ENCODE measurements around the gene STOM.

DNA sequence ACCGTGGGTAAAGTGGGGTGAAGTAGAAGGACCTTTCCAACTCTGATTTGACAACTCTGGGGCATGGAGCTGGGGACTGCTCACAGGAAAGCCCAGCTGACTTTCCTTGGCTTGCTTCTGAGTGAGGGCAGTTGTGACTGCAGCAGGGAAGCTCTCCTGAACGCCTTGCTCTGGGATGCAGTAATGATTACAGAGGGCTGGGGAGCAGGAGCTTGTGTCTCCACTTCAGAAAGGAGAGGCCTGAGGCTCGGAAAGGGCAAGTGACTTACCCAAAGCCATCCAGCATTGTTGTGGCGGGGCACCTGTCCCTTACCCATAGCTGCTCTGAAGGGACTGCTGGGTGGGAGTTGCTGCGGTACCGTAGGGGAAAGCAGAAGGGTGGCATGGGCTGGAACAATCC, 60.9 kb downstream of the STOM start:
- TF ChIP-seq EZH2phosphoT487 (IDR thresholded peaks at IDR 0.05; ENCODE audit: borderline replicate concordance) = no peak
- TF ChIP-seq REST (IDR thresholded peaks at IDR 0.05; ENCODE audit: low read depth) = no peak

All from HCT116 (cell line).